K562 (cell line): ENCODE results near the gene TEX9. TPM values are rescaled to one million over a fixed set of nuclear protein-coding genes. Genes with fewer than 3 reads are reported as not detected.

Experiments used
- ATAC-seq: fragments of 200-7000 bp; cut with Tn5 transposase; 3 replicates; pipeline ENCODE4 v1.9.1; 2020; ENCODE audit warnings: moderate library complexity
- BruUV-seq: library from RNA; stranded (reverse); fragments of 400-500 nt; replicated peaks from 2 replicates; lab custom pipeline; 2021; lab: Mats Ljungman, UMichigan
- CTCF ChIA-PET: fragments of 300-600 bp; formaldehyde crosslinking; extraction: SDS; loops from one replicate; lab custom pipeline; 2021; ENCODE audit warnings: low intra/inter-chr PET ratio; lab: Yijun Ruan, JAX
- POLR2A ChIA-PET: fragments of 300-600, 350-650 bp; sonication (Branson Sonifier 250); formaldehyde crosslinking; extraction: SDS; loops from one replicate; lab custom pipeline; 2021; ENCODE audit warnings: antibody characterized with exemption, inconsistent platforms; lab: Yijun Ruan, JAX
- DNase-seq, 4 experiments: peaks; one replicate each; pipeline versions ENCODE4 v3.0.0 to v3.0.0-alpha.2; 2011 to 2018; ENCODE audit warnings: low spot score in 3 of 4, mixed read lengths in 3 of 4; ENCODE audit errors: extremely low read depth in 1 of 4
- FAIRE-seq: peaks from 2 replicates; lab custom pipeline; 2011; peaks lifted over from hg19 to GRCh38; lab: Jason Lieb, UNC
- H2AFZ ChIP-seq: 2 replicates; pipeline ENCODE4 v1.6.0; 2011; ENCODE audit warnings: low read depth, low read length, control low read depth, inconsistent platforms
- H3K27ac ChIP-seq: fragments of 200-600 bp; 3 replicates; pipeline ENCODE4 v1.8.0; 2011; ENCODE audit warnings: low read depth, mild to moderate bottlenecking, control low read depth, inconsistent platforms, low read length, moderate library complexity, mixed read lengths; ENCODE audit errors: extremely low read depth
- H3K27me3 ChIP-seq, 2 experiments: fragments of 300-600 bp in 1 of 2; 2 replicates in 1 of 2; 3 replicates in 1 of 2; pipeline versions ENCODE4 v1.6.0 to v1.8.0; 2011; ENCODE audit warnings: inconsistent platforms in 2 of 2, low read length in 2 of 2, mild to moderate bottlenecking in 1 of 2, mixed read lengths in 1 of 2, moderate library complexity in 1 of 2; ENCODE audit not compliant: control insufficient read depth in 2 of 2, insufficient read depth in 2 of 2
- H3K36me3 ChIP-seq: fragments of 300-600 bp; 3 replicates; pipeline ENCODE4 v1.8.0; 2011; ENCODE audit warnings: mild to moderate bottlenecking, low read length, inconsistent platforms; ENCODE audit not compliant: control insufficient read depth, insufficient read depth
- H3K4me1 ChIP-seq, 2 experiments: fragments of 200-600 bp in 1 of 2; replicated peaks in 1 of 2; 2 replicates in 1 of 2; 3 replicates in 1 of 2; pipeline versions ENCODE4 v1.5.1 to v1.8.0; 2011; ENCODE audit warnings: inconsistent platforms in 2 of 2, low read length in 2 of 2, mild to moderate bottlenecking in 1 of 2, mixed read lengths in 1 of 2, moderate library complexity in 1 of 2; ENCODE audit not compliant: control insufficient read depth in 2 of 2, insufficient read depth in 2 of 2
- H3K4me2 ChIP-seq: 2 replicates; pipeline ENCODE4 v1.6.1; 2011; ENCODE audit warnings: low read length, control low read depth, inconsistent platforms, mixed read lengths; ENCODE audit not compliant: insufficient read depth
- H3K4me3 ChIP-seq: fragments of 200-600 bp; sonication (generic), shearing (Covaris generic); 2 replicates; pipeline ENCODE4 v1.5.1; 2016; ENCODE audit warnings: control low read depth, inconsistent platforms
- H3K79me2 ChIP-seq: fragments of 200-600 bp; 3 replicates; pipeline ENCODE4 v1.8.0; 2011; ENCODE audit warnings: low read length, inconsistent platforms; ENCODE audit not compliant: control insufficient read depth, insufficient read depth
- H3K9ac ChIP-seq, 2 experiments: 2 replicates each; pipeline versions ENCODE4 v1.6.0 to v1.6.1; 2011; ENCODE audit warnings: low read depth in 2 of 2, low read length in 2 of 2, control low read depth in 1 of 2, inconsistent platforms in 1 of 2, mild to moderate bottlenecking in 1 of 2, mixed read lengths in 1 of 2; ENCODE audit not compliant: insufficient read depth in 1 of 2
- H3K9me1 ChIP-seq: one replicate; pipeline ENCODE4 v1.6.0; 2011; ENCODE audit warnings: inconsistent platforms, mild to moderate bottlenecking, low read length, moderate library complexity; ENCODE audit not compliant: control insufficient read depth, insufficient read depth
- H3K9me3 ChIP-seq: replicated peaks from 2 replicates; pipeline ENCODE4 v1.5.1; 2011; ENCODE audit warnings: low read depth, low read length, inconsistent platforms; ENCODE audit not compliant: control insufficient read depth, insufficient read depth
- H4K20me1 ChIP-seq: replicated peaks from 2 replicates; pipeline ENCODE4 v1.6.1; 2011; ENCODE audit warnings: low read length, inconsistent platforms, mixed read lengths; ENCODE audit not compliant: control insufficient read depth, insufficient read depth
- KHSRP ChIP-seq: fragments of 450-650 bp; IDR thresholded peaks from 2 replicates; pipeline ENCODE4 v1.6.1; 2017
- whole genome bisulfite sequencing: fragments of 100-300 bp; shearing (Covaris generic); methylation state at CpG from one replicate; pipeline ENCODE4 v1.1.6; 2016; ENCODE audit warnings: low coverage, mixed read lengths; ENCODE audit not compliant: insufficient coverage; ENCODE audit errors: missing lambda C conversion rate; 5-methylcytosine and 5-hydroxymethylcytosine counted together
- in situ Hi-C: fragments of 300-500 bp; cut with MboI; formaldehyde crosslinking; loops from 4 replicates; pipeline ENCODE4 v1.15.0; 2018; ENCODE audit warnings: inconsistent platforms, mixed read lengths
- intact Hi-C: fragments of 100-400 bp; cut with micrococcal nuclease; formaldehyde crosslinking; loops from 2 replicates; pipeline ENCODE4 v1.14.2; 2022
- polyA plus RNA-seq, 8 experiments: library from polyadenylated mRNA; depleted of rRNA in 4 of 8; stranded (reverse) in 5 of 8; unstranded in 3 of 8; fragments of >200 nt; fragmentation: Nextera tagmentation in 2 of 8; fragmentation: Illumina TruSeq in 1 of 8; extraction: Ambion mirVana in 2 of 8; extraction: Trizol in 1 of 8; gene quantifications; 2 replicates each; pipeline versions ENCODE4 v1.2.1 to v1.2.3, GENCODE V29; 2011 to 2014; ENCODE audit warnings: inconsistent platforms in 1 of 8, missing spikeins in 1 of 8
- total RNA-seq, 7 experiments: library from RNA; depleted of rRNA in 6 of 7; stranded (reverse); fragments of >200 nt in 6 of 7; fragmentation: Illumina TruSeq in 2 of 7; extraction: Trizol in 2 of 7; gene quantifications; 2 replicates each; pipeline versions ENCODE4 v1.2.1 to v1.2.3, GENCODE V29; 2011 to 2021; ENCODE audit warnings: low replicate concordance in 1 of 7
- TF ChIP-seq, protein P1 (sequence below): fragments of 450-650 bp; IDR thresholded peaks from 2 replicates; pipeline ENCODE4 v1.6.1; 2017; ENCODE audit warnings: antibody characterized with exemption, mild to moderate bottlenecking

Gene TEX9
- total and polyA plus RNA-seq, 9 of the 15 experiments (the other 6 are each of a cell fraction or from before 2014, with no cell fraction given) = 0.93 to 3.6 (median 2.4) TPM

DNA sequence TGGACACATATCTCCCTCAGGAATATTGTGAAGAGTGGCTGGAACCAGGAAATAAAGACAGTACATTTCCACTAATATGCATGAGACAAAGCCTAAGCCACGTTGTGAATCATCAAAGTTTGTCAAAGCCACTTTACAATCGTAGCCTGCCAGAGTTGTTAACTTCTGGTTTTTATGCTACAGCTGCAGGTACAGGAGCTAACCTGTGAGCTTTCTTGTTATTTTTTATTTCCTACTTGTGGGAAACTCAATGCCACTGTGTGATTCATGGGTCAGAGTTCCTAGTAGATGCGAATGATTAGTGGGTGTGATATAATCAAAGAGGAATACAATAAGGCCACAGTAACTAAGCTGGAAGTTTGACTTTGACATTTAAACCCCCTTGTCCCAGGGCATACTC, 44.4 kb upstream of the TEX9 start:
- ATAC-seq = no peak
- in situ Hi-C loops = no loop called here
- Histone ChIP-seq H3K36me3 (no peaks in the 10 kb centered on the region), H3K9me1 (no peaks in the 10 kb centered on the region), H3K9ac (no peak overlapping the region), H3K27me3 (no peaks in the 10 kb centered on the region), H3K9me3 (no peaks in the 10 kb centered on the region), H3K27ac (no peak overlapping the region; the same call in 2 of the 3 replicates), H4K20me1 (no peaks in the 10 kb centered on the region), H3K4me3 (no peak overlapping the region), H3K4me1 (peaks cover 0 to 5% of the 10 kb centered on the region in 2 experiments; a peak in 2 of 5 replicates), H2AFZ (no peak overlapping the region), H3K4me2 (peak overlapping the region; percentile 16), H3K79me2 (no peaks in the 10 kb centered on the region)
- ChIA-PET CTCF (no interaction called here), POLR2A (interaction anchor here (1.1 kb wide), 1 partner anchor 17 kb away, joined by 3 read pairs; no protein-coding TSS in a partner anchor)
- DNase-seq = no peak
- intact Hi-C loops = no loop called here
- TF ChIP-seq, protein P1, sequence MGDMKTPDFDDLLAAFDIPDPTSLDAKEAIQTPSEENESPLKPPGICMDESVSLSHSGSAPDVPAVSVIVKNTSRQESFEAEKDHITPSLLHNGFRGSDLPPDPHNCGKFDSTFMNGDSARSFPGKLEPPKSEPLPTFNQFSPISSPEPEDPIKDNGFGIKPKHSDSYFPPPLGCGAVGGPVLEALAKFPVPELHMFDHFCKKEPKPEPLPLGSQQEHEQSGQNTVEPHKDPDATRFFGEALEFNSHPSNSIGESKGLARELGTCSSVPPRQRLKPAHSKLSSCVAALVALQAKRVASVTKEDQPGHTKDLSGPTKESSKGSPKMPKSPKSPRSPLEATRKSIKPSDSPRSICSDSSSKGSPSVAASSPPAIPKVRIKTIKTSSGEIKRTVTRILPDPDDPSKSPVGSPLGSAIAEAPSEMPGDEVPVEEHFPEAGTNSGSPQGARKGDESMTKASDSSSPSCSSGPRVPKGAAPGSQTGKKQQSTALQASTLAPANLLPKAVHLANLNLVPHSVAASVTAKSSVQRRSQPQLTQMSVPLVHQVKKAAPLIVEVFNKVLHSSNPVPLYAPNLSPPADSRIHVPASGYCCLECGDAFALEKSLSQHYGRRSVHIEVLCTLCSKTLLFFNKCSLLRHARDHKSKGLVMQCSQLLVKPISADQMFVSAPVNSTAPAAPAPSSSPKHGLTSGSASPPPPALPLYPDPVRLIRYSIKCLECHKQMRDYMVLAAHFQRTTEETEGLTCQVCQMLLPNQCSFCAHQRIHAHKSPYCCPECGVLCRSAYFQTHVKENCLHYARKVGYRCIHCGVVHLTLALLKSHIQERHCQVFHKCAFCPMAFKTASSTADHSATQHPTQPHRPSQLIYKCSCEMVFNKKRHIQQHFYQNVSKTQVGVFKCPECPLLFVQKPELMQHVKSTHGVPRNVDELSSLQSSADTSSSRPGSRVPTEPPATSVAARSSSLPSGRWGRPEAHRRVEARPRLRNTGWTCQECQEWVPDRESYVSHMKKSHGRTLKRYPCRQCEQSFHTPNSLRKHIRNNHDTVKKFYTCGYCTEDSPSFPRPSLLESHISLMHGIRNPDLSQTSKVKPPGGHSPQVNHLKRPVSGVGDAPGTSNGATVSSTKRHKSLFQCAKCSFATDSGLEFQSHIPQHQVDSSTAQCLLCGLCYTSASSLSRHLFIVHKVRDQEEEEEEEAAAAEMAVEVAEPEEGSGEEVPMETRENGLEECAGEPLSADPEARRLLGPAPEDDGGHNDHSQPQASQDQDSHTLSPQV = 0 out of 2 replicates have a peak, but pooled peaks have one; percentile 11
- TF ChIP-seq KHSRP = no peak
- 6% methylated on average over 3 of the region's 3 CpGs for WGBS
- BruUV-seq = no TSS peak
- no peak for FAIRE-seq
